ENCODE measurements around the gene TSPAN2.

The TSPAN2 gene

GRCh38 chr1:115126516-115126915 is 37.2 kb upstream of the TSPAN2 start:
- no peak overlapping the region for H2AFZ ChIP-seq (ENCODE audit: low read depth, low read length)
- no peaks in the 10 kb centered on the region for H3K4me1 ChIP-seq (ENCODE audit: insufficient read depth, low read length)
- H3K4me3 ChIP-seq (ENCODE audit: low read length): no peak overlapping the region
- no peaks in the 10 kb centered on the region for H3K9me3 ChIP-seq (ENCODE audit: low read length)
- H3K36me3 ChIP-seq (ENCODE audit: insufficient read depth, low read length): no peaks in the 10 kb centered on the region
- H3K27me3 ChIP-seq (ENCODE audit: insufficient read depth, low read length): no peaks in the 10 kb centered on the region

- no peaks in the 10 kb centered on the region for H3K4me1 ChIP-seq (ENCODE audit: insufficient read depth, low read length)
- no peaks in the 10 kb centered on the region for H3K36me3 ChIP-seq (ENCODE audit: insufficient read depth, low read length)
- no peak overlapping the region for H2AFZ ChIP-seq (ENCODE audit: low read depth, low read length)
- no peak overlapping the region for H3K4me3 ChIP-seq (ENCODE audit: low read length)
- H3K27me3 ChIP-seq (ENCODE audit: insufficient read depth, low read length): no peaks in the 10 kb centered on the region
- H3K9me3 ChIP-seq (ENCODE audit: low read length): no peaks in the 10 kb centered on the region
Observed at GRCh38 chr1:115123116-115123515, 33.8 kb upstream of the TSPAN2 start.

- Histone ChIP-seq H3K4me1 (ENCODE audit: insufficient read depth, low read length) (no peaks in the 10 kb centered on the region), H2AFZ (ENCODE audit: low read depth, low read length) (no peak overlapping the region), H3K9me3 (ENCODE audit: low read length) (no peaks in the 10 kb centered on the region), H3K36me3 (ENCODE audit: insufficient read depth, low read length) (no peaks in the 10 kb centered on the region), H3K4me3 (ENCODE audit: low read length) (no peak overlapping the region), H3K27me3 (ENCODE audit: insufficient read depth, low read length) (no peaks in the 10 kb centered on the region)
Observed at GRCh38 chr1:115121793-115122192, 32.5 kb upstream of the TSPAN2 start.

GRCh38 chr1:115120296-115120695 is 31.0 kb upstream of the TSPAN2 start:
- Histone ChIP-seq H3K36me3 (ENCODE audit: insufficient read depth, low read length) (no peaks in the 10 kb centered on the region), H3K4me3 (ENCODE audit: low read length) (no peak overlapping the region), H3K27me3 (ENCODE audit: insufficient read depth, low read length) (peaks cover 1% of the 10 kb centered on the region), H3K4me1 (ENCODE audit: insufficient read depth, low read length) (no peaks in the 10 kb centered on the region), H2AFZ (ENCODE audit: low read depth, low read length) (no peak overlapping the region), H3K9me3 (ENCODE audit: low read length) (no peaks in the 10 kb centered on the region)

- peaks cover 4% of the 10 kb centered on the region for H3K27me3 ChIP-seq (ENCODE audit: insufficient read depth, low read length)
Observed at GRCh38 chr1:115118611-115119010, 29.3 kb upstream of the TSPAN2 start.

GRCh38 chr1:115118086-115118485 is 28.8 kb upstream of the TSPAN2 start:
- Histone ChIP-seq H3K4me3 (ENCODE audit: low read length) (no peak overlapping the region), H3K9me3 (ENCODE audit: low read length) (no peaks in the 10 kb centered on the region), H3K36me3 (ENCODE audit: insufficient read depth, low read length) (no peaks in the 10 kb centered on the region), H2AFZ (ENCODE audit: low read depth, low read length) (no peak overlapping the region), H3K4me1 (ENCODE audit: insufficient read depth, low read length) (no peaks in the 10 kb centered on the region), H3K27me3 (ENCODE audit: insufficient read depth, low read length) (peaks cover 4% of the 10 kb centered on the region)

More at GRCh38 chr1:115118611-115119010, 29.3 kb upstream of the TSPAN2 start:
- Histone ChIP-seq H3K9me3 (ENCODE audit: low read length) (no peaks in the 10 kb centered on the region), H2AFZ (ENCODE audit: low read depth, low read length) (no peak overlapping the region), H3K4me1 (ENCODE audit: insufficient read depth, low read length) (no peaks in the 10 kb centered on the region), H3K4me3 (ENCODE audit: low read length) (no peak overlapping the region), H3K36me3 (ENCODE audit: insufficient read depth, low read length) (no peaks in the 10 kb centered on the region)

- Histone ChIP-seq H3K27me3 (ENCODE audit: insufficient read depth, low read length) (peaks cover 4% of the 10 kb centered on the region), H3K36me3 (ENCODE audit: insufficient read depth, low read length) (no peaks in the 10 kb centered on the region), H3K4me1 (ENCODE audit: insufficient read depth, low read length) (no peaks in the 10 kb centered on the region), H2AFZ (ENCODE audit: low read depth, low read length) (no peak overlapping the region), H3K9me3 (ENCODE audit: low read length) (no peaks in the 10 kb centered on the region), H3K4me3 (ENCODE audit: low read length) (no peak overlapping the region)
Observed at GRCh38 chr1:115117298-115117697, 28.0 kb upstream of the TSPAN2 start.

- H3K27me3 ChIP-seq (ENCODE audit: insufficient read depth, low read length): peaks cover 4% of the 10 kb centered on the region
- H3K4me1 ChIP-seq (ENCODE audit: insufficient read depth, low read length): no peaks in the 10 kb centered on the region
Observed at GRCh38 chr1:115116512-115116911, 27.2 kb upstream of the TSPAN2 start.

GRCh38 chr1:115115521-115116161 is 26.3 kb upstream of the TSPAN2 start:
- H3K9me3 ChIP-seq (ENCODE audit: low read length): no peaks in the 10 kb centered on the region
- H3K36me3 ChIP-seq (ENCODE audit: insufficient read depth, low read length): no peaks in the 10 kb centered on the region
- H3K4me3 ChIP-seq (ENCODE audit: low read length): no peak overlapping the region
- peaks cover 4% of the 10 kb centered on the region for H3K27me3 ChIP-seq (ENCODE audit: insufficient read depth, low read length)
- no peaks in the 10 kb centered on the region for H3K4me1 ChIP-seq (ENCODE audit: insufficient read depth, low read length)
- H2AFZ ChIP-seq (ENCODE audit: low read depth, low read length): no peak overlapping the region

More at GRCh38 chr1:115116512-115116911, 27.2 kb upstream of the TSPAN2 start:
- no peaks in the 10 kb centered on the region for H3K36me3 ChIP-seq (ENCODE audit: insufficient read depth, low read length)
- H3K9me3 ChIP-seq (ENCODE audit: low read length): no peaks in the 10 kb centered on the region
- H3K4me3 ChIP-seq (ENCODE audit: low read length): no peak overlapping the region
- no peak overlapping the region for H2AFZ ChIP-seq (ENCODE audit: low read depth, low read length)

GRCh38 chr1:115114308-115114707 is 25.0 kb upstream of the TSPAN2 start:
- no peaks in the 10 kb centered on the region for H3K4me1 ChIP-seq (ENCODE audit: insufficient read depth, low read length)
- H3K27me3 ChIP-seq (ENCODE audit: insufficient read depth, low read length): peaks cover 4% of the 10 kb centered on the region
- no peaks in the 10 kb centered on the region for H3K36me3 ChIP-seq (ENCODE audit: insufficient read depth, low read length)
- no peak overlapping the region for H3K4me3 ChIP-seq (ENCODE audit: low read length)
- no peaks in the 10 kb centered on the region for H3K9me3 ChIP-seq (ENCODE audit: low read length)
- H2AFZ ChIP-seq (ENCODE audit: low read depth, low read length): no peak overlapping the region

GRCh38 chr1:115113766-115114165 is 24.5 kb upstream of the TSPAN2 start:
- Histone ChIP-seq H3K4me3 (ENCODE audit: low read length) (no peak overlapping the region), H3K9me3 (ENCODE audit: low read length) (no peaks in the 10 kb centered on the region), H3K4me1 (ENCODE audit: insufficient read depth, low read length) (no peaks in the 10 kb centered on the region), H3K27me3 (ENCODE audit: insufficient read depth, low read length) (peaks cover 4% of the 10 kb centered on the region), H3K36me3 (ENCODE audit: insufficient read depth, low read length) (no peaks in the 10 kb centered on the region), H2AFZ (ENCODE audit: low read depth, low read length) (no peak overlapping the region)

- no peaks in the 10 kb centered on the region for H3K4me1 ChIP-seq (ENCODE audit: insufficient read depth, low read length)
Observed at GRCh38 chr1:115112496-115113375, 23.4 kb upstream of the TSPAN2 start.

GRCh38 chr1:115107516-115108260 is 18.4 kb upstream of the TSPAN2 start:
- Histone ChIP-seq H3K4me1 (ENCODE audit: insufficient read depth, low read length) (no peaks in the 10 kb centered on the region), H3K36me3 (ENCODE audit: insufficient read depth, low read length) (no peaks in the 10 kb centered on the region), H3K27me3 (ENCODE audit: insufficient read depth, low read length) (no peaks in the 10 kb centered on the region)

More at GRCh38 chr1:115112496-115113375, 23.4 kb upstream of the TSPAN2 start:
- no peaks in the 10 kb centered on the region for H3K9me3 ChIP-seq (ENCODE audit: low read length)
- H3K4me3 ChIP-seq (ENCODE audit: low read length): no peak overlapping the region
- peaks cover 4% of the 10 kb centered on the region for H3K27me3 ChIP-seq (ENCODE audit: insufficient read depth, low read length)
- H2AFZ ChIP-seq (ENCODE audit: low read depth, low read length): no peak overlapping the region
- no peaks in the 10 kb centered on the region for H3K36me3 ChIP-seq (ENCODE audit: insufficient read depth, low read length)

More at GRCh38 chr1:115107516-115108260, 18.4 kb upstream of the TSPAN2 start:
- no peaks in the 10 kb centered on the region for H3K9me3 ChIP-seq (ENCODE audit: low read length)
- H3K4me3 ChIP-seq (ENCODE audit: low read length): no peak overlapping the region
- no peak overlapping the region for H2AFZ ChIP-seq (ENCODE audit: low read depth, low read length)

Data from neuron (in vitro differentiated cells).